ENCODE measurements around the gene RALGPS1.

GRCh38 chr9:126874546-126875314, 39.9 kb upstream of the RALGPS1 start:
- TF ChIP-seq FOXA1 (IDR thresholded peaks at IDR 0.05) (no peak), BHLHE40 (IDR thresholded peaks at IDR 0.05; ENCODE audit: borderline replicate concordance) (no peak), ELF4 (IDR thresholded peaks at IDR 0.05) (no peak)
- TF ChIP-seq, protein P1, sequence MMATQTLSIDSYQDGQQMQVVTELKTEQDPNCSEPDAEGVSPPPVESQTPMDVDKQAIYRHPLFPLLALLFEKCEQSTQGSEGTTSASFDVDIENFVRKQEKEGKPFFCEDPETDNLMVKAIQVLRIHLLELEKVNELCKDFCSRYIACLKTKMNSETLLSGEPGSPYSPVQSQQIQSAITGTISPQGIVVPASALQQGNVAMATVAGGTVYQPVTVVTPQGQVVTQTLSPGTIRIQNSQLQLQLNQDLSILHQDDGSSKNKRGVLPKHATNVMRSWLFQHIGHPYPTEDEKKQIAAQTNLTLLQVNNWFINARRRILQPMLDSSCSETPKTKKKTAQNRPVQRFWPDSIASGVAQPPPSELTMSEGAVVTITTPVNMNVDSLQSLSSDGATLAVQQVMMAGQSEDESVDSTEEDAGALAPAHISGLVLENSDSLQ (IDR thresholded peaks at IDR 0.05), result no peak

All from HEK293T (cell line).